ENCODE results near the gene PSMB10. TPM values are rescaled to one million over a fixed set of nuclear protein-coding genes. Genes with fewer than 3 reads are reported as not detected.

PSMB10 gene
- total and polyA plus RNA-seq, 2 of the 4 experiments (the other 2 are of a cell fraction), result 28.7 to 36.7 TPM

GRCh38 chr16:67922740-67923139 is 13.9 kb downstream of the PSMB10 start:
- H2BK5ac ChIP-seq (ENCODE audit: low read depth, low read length, poor library complexity, severe bottlenecking), result no peak overlapping the region
- H4K91ac ChIP-seq (ENCODE audit: insufficient read depth, low read depth, low read length), result no peak overlapping the region
- peaks cover 13% of the 10 kb centered on the region for H3K9me1 ChIP-seq (ENCODE audit: insufficient read depth, low read length)
- H3K4ac ChIP-seq (ENCODE audit: low read depth, low read length), result no peak overlapping the region
- H2BK15ac ChIP-seq (ENCODE audit: low read depth, low read length), result no peak overlapping the region
- in situ Hi-C loops (cut with MboI; ENCODE audit: low sequenced_read_pairs), result no loop called here
- no CpG with 5 or more reads among the region's 8 CpGs for WGBS, 2 experiments (ENCODE audit: extremely low coverage in 2 of 2, insufficient read length in 1 of 2)
- no peak for DNase-seq
- no peak overlapping the region for H2BK120ac ChIP-seq (ENCODE audit: low read depth, low read length)
- H3K4me2 ChIP-seq (ENCODE audit: low read depth, low read length), result no peak overlapping the region
- CTCF ChIA-PET, result interaction anchor here (0.8 kb wide), 1 partner anchor 39 kb away, joined by 3 read pairs; no protein-coding TSS in a partner anchor
- H2BK20ac ChIP-seq (ENCODE audit: low read depth, low read length), result no peak overlapping the region
- no peak overlapping the region for H2AK5ac ChIP-seq (ENCODE audit: low read depth, low read length)
- no peak overlapping the region for H2AFZ ChIP-seq (replicated peaks; ENCODE audit: low read length, poor library complexity)
- H3K27me3 ChIP-seq (ENCODE audit: control insufficient read depth, insufficient read depth, low read length), result no peaks in the 10 kb centered on the region
- POLR2A ChIA-PET (ENCODE audit: unreplicated experiment), result no interaction called here
- peaks cover 3% of the 10 kb centered on the region for H3K4me1 ChIP-seq (ENCODE audit: control insufficient read depth, insufficient read depth, low read length)
- no peak overlapping the region for H3K56ac ChIP-seq (ENCODE audit: extremely low read depth, insufficient read depth, low read length)
- H2AK9ac ChIP-seq (replicated peaks; ENCODE audit: low read depth, low read length, poor library complexity), result no peak overlapping the region
- no TSS peak for BruUV-seq (replicated peaks)
- H3K9me3 ChIP-seq (ENCODE audit: control insufficient read depth, insufficient read depth, low read length), result no peaks in the 10 kb centered on the region
- H3K36me3 ChIP-seq (ENCODE audit: control insufficient read depth, insufficient read depth, low read length), result peaks cover 22% of the 10 kb centered on the region
- H3K14ac ChIP-seq (replicated peaks; ENCODE audit: low read depth, low read length), result no peak overlapping the region
- H3K9ac ChIP-seq (ENCODE audit: low read depth, low read length), result no peak overlapping the region
- dilution Hi-C loops (cut with HindIII; ENCODE audit: low sequenced_read_pairs, unreplicated experiment), result no loop called here
- no peak for ATAC-seq (ENCODE audit: low read depth)
- no peak overlapping the region for H3K4me3 ChIP-seq (ENCODE audit: insufficient read depth, low read depth, low read length)
- H3K18ac ChIP-seq (ENCODE audit: low read depth, low read length), result no peak overlapping the region
- H4K20me1 ChIP-seq (ENCODE audit: insufficient read depth, low read length), result peaks cover 74% of the 10 kb centered on the region
- H3K23ac ChIP-seq (ENCODE audit: low read depth, low read length), result no peak overlapping the region
- H4K8ac ChIP-seq (ENCODE audit: low read depth in 2 of 2, low read length in 2 of 2), result no peak overlapping the region
- TF ChIP-seq RAD21 (IDR thresholded peaks at IDR 0.05; ENCODE audit: low read length), result no peak
- no peak for TF ChIP-seq FOS (IDR thresholded peaks at IDR 0.05; ENCODE audit: low read depth, low read length)
- TF ChIP-seq SMC3 (IDR thresholded peaks at IDR 0.05; ENCODE audit: low read depth, low read length), result no peak
- H4K5ac ChIP-seq (ENCODE audit: low read depth, low read length), result no peak overlapping the region
- intact Hi-C loops (cut with micrococcal nuclease), result no loop called here
- peaks cover 19 to 70% of the 10 kb centered on the region in 2 experiments for H3K79me1 ChIP-seq (ENCODE audit: low read depth in 1 of 2, low read length in 2 of 2)
- no peak overlapping the region for H3K27ac ChIP-seq (ENCODE audit: insufficient read depth, low read length)

All from IMR-90 (cell line).